ENCODE data around the gene PARD3B. TPM values are rescaled to one million over a fixed set of nuclear protein-coding genes. Genes with fewer than 3 reads are reported as not detected.

The PARD3B gene
- total RNA-seq, 4 donors from 2014 or later = 21.8 to 85.6 (median 36.1) TPM

GRCh38 chr2:204611764-204612163, 66.5 kb downstream of the PARD3B start:
- intact Hi-C loops (cut with DNase I; ENCODE audit: low total_unique reads) = no loop called here
- Histone ChIP-seq H3K27ac (no peak overlapping the region), H3K4me1 (peaks cover 0 to 4% of the 10 kb centered on the region in 2 donors), H3K4me3 (no peak overlapping the region), H3K9me3 (no peaks in the 10 kb centered on the region), H3K36me3 (no peaks in the 10 kb centered on the region), H3K27me3 (no peaks in the 10 kb centered on the region)
- TF ChIP-seq, protein P1, sequence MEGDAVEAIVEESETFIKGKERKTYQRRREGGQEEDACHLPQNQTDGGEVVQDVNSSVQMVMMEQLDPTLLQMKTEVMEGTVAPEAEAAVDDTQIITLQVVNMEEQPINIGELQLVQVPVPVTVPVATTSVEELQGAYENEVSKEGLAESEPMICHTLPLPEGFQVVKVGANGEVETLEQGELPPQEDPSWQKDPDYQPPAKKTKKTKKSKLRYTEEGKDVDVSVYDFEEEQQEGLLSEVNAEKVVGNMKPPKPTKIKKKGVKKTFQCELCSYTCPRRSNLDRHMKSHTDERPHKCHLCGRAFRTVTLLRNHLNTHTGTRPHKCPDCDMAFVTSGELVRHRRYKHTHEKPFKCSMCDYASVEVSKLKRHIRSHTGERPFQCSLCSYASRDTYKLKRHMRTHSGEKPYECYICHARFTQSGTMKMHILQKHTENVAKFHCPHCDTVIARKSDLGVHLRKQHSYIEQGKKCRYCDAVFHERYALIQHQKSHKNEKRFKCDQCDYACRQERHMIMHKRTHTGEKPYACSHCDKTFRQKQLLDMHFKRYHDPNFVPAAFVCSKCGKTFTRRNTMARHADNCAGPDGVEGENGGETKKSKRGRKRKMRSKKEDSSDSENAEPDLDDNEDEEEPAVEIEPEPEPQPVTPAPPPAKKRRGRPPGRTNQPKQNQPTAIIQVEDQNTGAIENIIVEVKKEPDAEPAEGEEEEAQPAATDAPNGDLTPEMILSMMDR (IDR thresholded peaks at IDR 0.05) = no peak
- no peak for TF ChIP-seq POLR2A (IDR thresholded peaks at IDR 0.05)
- no peak for DNase-seq

DNA sequence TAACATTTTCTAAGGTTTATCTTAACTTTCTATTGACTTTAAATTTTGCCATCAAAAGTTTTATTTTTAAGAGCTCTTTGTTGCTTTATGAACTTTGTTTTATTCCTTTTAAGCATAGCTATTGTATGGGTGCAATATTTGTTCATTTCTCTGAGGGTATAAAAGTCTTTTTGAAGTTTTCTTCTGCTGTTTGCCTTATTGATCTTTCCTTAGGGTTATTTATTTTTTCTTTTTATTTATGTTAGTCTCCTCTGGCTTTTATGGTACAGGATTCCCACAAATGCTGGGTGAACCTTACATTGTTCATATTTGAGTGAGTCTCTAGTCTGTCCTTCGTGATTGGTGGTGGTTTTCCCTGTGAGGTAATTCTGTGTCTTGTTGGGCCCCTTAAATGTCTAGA, 68.4 kb downstream of the PARD3B start:
- Histone ChIP-seq H3K27ac (no peak overlapping the region), H3K4me1 (no peaks in the 10 kb centered on the region), H3K36me3 (no peaks in the 10 kb centered on the region), H3K4me3 (no peak overlapping the region), H3K27me3 (no peaks in the 10 kb centered on the region), H3K9me3 (no peaks in the 10 kb centered on the region)
- intact Hi-C loops (cut with DNase I; ENCODE audit: low total_unique reads) = no loop called here
- no peak for TF ChIP-seq POLR2A (IDR thresholded peaks at IDR 0.05)
- TF ChIP-seq, protein P1 (IDR thresholded peaks at IDR 0.05) = no peak
- no peak for DNase-seq

GRCh38 chr2:204615456-204615855, 70.2 kb downstream of the PARD3B start:
- no peaks in the 10 kb centered on the region for H3K36me3 ChIP-seq
- H3K4me1 ChIP-seq = no peaks in the 10 kb centered on the region
- H3K9me3 ChIP-seq = no peaks in the 10 kb centered on the region
- TF ChIP-seq, protein P1 (IDR thresholded peaks at IDR 0.05) = no peak
- no peak for TF ChIP-seq POLR2A (IDR thresholded peaks at IDR 0.05)
- H3K27ac ChIP-seq = no peak overlapping the region
- intact Hi-C loops (cut with DNase I; ENCODE audit: low total_unique reads) = no loop called here
- no peaks in the 10 kb centered on the region for H3K27me3 ChIP-seq
- no peak for DNase-seq
- no peak overlapping the region for H3K4me3 ChIP-seq

DNA sequence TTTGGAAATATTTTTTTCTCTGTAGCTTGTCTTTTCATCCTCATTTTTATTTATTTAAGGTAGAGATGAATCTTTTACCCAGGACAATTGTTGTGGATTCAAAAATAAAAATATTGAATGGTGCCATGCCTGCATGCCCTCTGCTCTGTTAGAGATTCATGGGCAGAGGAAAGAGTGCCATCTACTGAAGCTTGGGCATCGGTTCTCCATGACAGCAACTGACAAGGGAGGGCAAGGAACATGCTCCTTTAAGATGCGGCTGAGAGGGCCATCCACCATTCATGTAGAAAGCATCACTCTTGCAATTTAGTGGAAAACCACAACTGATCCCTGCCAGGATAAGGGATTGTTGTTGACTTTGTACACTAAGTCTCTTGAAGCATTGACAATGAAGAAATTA, 79.9 kb downstream of the PARD3B start:
- no peak overlapping the region for H3K4me3 ChIP-seq
- TF ChIP-seq, protein P1 (IDR thresholded peaks at IDR 0.05) = no peak
- no peak for TF ChIP-seq POLR2A (IDR thresholded peaks at IDR 0.05)
- H3K27ac ChIP-seq = no peak overlapping the region
- intact Hi-C loops (cut with DNase I; ENCODE audit: low total_unique reads) = no loop called here
- no peaks in the 10 kb centered on the region for H3K4me1 ChIP-seq
- H3K27me3 ChIP-seq = no peaks in the 10 kb centered on the region
- DNase-seq = no peak
- H3K9me3 ChIP-seq = no peaks in the 10 kb centered on the region
- no peaks in the 10 kb centered on the region for H3K36me3 ChIP-seq

GRCh38 chr2:204628926-204629712, 83.8 kb downstream of the PARD3B start:
- Histone ChIP-seq H3K36me3 (no peaks in the 10 kb centered on the region), H3K9me3 (no peaks in the 10 kb centered on the region), H3K4me1 (no peaks in the 10 kb centered on the region), H3K4me3 (no peak overlapping the region), H3K27ac (no peak overlapping the region), H3K27me3 (no peaks in the 10 kb centered on the region)
- DNase-seq = no peak
- intact Hi-C loops (cut with DNase I; ENCODE audit: low total_unique reads) = no loop called here
- no peak for TF ChIP-seq POLR2A (IDR thresholded peaks at IDR 0.05)
- TF ChIP-seq, protein P1 (IDR thresholded peaks at IDR 0.05) = no peak
